Measurements from ENCODE around the gene SH3BGRL.
A peak's percentile ranks its signal among the peaks of the same experiment; 100 is the strongest.

SH3BGRL gene

DNA sequence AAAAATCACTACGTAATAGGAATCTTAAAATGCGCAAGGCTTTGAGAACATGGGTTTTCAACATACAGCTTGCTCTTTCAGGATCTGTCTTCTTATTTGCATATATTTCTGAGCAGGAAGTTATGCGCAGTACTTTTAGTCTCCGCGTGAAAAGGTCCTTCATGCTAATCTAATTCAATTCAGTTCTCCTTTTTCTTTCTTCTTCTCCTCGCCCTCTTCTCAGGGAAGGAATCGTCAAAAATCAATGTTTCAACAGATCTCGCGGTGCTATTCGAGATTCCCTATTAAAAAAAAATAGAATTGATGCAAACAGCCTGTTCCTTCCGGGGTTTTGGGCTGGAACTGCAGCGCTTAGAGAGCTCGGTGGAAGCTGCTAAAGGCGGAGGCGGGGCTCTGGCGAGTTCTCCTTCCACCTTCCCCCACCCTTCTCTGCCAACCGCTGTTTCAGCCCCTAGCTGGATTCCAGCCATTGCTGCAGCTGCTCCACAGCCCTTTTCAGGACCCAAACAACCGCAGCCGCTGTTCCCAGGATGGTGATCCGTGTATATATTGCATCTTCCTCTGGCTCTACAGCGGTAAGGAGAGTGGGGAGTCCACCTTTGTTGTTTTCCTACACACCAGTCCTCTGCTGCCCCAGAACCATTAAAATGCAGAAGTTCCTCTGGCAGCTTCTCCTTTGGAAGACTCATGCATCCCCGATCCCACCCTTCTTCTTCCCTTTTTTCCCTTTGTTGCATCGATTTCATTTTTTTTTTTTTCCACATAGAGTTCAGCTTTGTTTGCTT is at the start of gene SH3BGRL, which contains the start of gene HMGN5:
TSS of gene SH3BGRL (plus strand) at position 432 of the 785 bp plus-strand sequence. CDS start at position 531, 99 bp downstream.
TSS of gene HMGN5 (minus strand) at position 243 of the 785 bp plus-strand sequence. CDS start 80,364 bp downstream, outside the sequence.
- DNase-seq (ENCODE audit: low read depth) = peak; percentile 62
- H3K4me3 ChIP-seq (ENCODE audit: low read length) = peak within 1 kb of the TSS; percentile 83
- TF ChIP-seq, protein P1, sequence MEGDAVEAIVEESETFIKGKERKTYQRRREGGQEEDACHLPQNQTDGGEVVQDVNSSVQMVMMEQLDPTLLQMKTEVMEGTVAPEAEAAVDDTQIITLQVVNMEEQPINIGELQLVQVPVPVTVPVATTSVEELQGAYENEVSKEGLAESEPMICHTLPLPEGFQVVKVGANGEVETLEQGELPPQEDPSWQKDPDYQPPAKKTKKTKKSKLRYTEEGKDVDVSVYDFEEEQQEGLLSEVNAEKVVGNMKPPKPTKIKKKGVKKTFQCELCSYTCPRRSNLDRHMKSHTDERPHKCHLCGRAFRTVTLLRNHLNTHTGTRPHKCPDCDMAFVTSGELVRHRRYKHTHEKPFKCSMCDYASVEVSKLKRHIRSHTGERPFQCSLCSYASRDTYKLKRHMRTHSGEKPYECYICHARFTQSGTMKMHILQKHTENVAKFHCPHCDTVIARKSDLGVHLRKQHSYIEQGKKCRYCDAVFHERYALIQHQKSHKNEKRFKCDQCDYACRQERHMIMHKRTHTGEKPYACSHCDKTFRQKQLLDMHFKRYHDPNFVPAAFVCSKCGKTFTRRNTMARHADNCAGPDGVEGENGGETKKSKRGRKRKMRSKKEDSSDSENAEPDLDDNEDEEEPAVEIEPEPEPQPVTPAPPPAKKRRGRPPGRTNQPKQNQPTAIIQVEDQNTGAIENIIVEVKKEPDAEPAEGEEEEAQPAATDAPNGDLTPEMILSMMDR (conservative IDR thresholded peaks at IDR 0.05; ENCODE audit: low read depth, low read length) = no peak

DNA sequence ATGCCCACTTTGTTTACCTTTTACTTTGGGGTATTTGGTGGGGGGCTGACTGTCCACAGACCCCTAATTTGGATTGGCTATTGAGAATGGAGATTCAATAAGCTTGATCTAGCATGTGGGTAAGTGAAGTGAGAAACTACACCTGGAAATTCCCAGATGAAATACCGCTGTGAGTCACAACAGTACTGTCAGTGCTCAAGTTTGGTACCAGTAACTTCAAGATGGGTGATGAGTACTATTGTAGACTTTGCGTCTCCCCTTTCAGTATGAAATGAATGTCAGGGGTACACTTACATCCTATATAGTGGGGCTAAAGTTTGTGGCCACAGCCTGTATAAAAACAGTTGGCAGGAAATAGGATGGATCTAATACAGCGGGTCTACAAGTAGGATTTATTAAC is 33.5 kb upstream of the SH3BGRL start:
- DNase-seq (ENCODE audit: low read depth) = no peak
- H3K4me3 ChIP-seq (ENCODE audit: low read length) = no peak overlapping the region
- TF ChIP-seq, protein P1 (conservative IDR thresholded peaks at IDR 0.05; ENCODE audit: low read depth, low read length) = no peak

DNA sequence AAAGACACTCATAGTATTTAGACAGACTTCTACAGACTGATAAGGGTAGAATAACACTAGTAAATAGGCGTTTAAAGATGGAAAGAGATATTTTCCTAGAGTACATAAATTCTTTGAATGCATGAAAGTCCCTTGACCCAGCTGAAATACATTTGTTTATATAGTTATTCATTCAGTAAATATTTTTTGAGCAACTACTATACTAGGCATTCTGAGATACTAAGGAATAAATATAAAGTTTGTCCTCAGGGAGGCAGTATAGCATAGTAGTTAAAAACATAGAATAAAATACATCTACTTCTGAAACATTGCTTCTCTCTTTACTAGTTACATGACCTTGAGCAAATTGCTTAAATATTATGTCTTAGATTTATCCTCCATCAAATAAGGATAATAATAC is 27.6 kb upstream of the SH3BGRL start:
- TF ChIP-seq, protein P1 (conservative IDR thresholded peaks at IDR 0.05; ENCODE audit: low read depth, low read length) = peak; percentile 7
- DNase-seq (ENCODE audit: low read depth) = no peak
- no peak overlapping the region for H3K4me3 ChIP-seq (ENCODE audit: low read length)

DNA sequence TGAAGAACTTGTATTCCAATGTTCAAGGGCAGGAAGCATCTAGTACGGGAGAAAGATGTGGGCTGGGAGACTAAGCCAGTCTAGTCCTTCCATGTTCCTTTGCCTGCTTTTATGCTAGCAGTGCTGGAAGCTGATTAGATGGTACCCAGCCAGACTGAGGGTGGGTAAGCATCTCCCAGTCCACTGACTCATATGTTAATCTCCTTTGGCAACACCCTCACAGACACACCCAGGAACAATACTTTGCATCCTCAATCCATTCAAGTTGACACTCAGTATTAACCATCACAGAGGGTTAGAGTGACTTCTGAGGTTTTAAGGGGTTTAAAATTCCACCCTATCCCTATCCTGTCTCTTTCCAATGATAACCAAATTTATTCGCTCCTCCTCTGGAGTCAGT is 6.6 kb upstream of the SH3BGRL start:
- TF ChIP-seq, protein P1 (conservative IDR thresholded peaks at IDR 0.05; ENCODE audit: low read depth, low read length) = no peak
- no peak for DNase-seq (ENCODE audit: low read depth)
- no peak overlapping the region for H3K4me3 ChIP-seq (ENCODE audit: low read length)

DNA sequence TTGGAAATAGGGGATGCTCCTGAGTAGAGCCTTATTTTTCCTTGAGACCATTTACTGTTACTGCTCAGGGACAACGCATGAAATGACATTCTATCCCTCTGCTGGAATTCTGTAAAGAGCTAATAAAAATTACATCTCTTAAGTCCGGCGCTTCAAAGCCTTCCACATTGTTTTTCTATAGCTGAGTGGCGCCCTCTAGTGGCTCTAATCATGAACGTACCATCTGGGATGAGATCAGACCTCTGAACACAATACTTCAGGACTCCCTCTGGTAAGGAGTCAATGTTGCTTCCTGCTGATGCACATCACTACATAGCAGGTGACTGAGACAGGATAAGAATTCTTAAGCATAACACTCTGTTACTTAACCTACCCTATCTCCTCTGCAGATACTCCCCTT is 6.2 kb upstream of the SH3BGRL start:
- TF ChIP-seq, protein P1 (conservative IDR thresholded peaks at IDR 0.05; ENCODE audit: low read depth, low read length) = peak; percentile 57
- no peak overlapping the region for H3K4me3 ChIP-seq (ENCODE audit: low read length)
- DNase-seq (ENCODE audit: low read depth) = no peak

DNA sequence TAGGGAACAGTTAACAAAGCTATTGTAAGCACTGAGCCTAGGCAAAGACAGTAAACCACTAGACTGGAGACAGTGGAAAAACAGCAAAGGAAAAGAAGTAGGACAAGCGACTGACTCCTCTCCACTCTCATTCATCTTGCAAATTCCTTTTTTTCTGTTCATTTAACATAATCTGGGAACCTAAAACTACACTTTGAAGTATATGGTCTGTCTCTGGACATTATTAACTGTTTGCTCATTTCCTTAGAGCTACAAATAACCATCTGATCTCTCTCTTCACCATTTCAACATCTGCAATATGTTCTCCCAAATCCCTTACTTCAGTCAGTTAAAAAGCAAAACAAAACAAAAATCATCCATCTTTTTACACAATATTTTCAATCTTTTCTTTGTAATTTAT is 831 bp upstream of the SH3BGRL start:
- no peak for DNase-seq (ENCODE audit: low read depth)
- peak overlapping the region; percentile 83 for H3K4me3 ChIP-seq (ENCODE audit: low read length)
- TF ChIP-seq, protein P1 (conservative IDR thresholded peaks at IDR 0.05; ENCODE audit: low read depth, low read length) = no peak

DNA sequence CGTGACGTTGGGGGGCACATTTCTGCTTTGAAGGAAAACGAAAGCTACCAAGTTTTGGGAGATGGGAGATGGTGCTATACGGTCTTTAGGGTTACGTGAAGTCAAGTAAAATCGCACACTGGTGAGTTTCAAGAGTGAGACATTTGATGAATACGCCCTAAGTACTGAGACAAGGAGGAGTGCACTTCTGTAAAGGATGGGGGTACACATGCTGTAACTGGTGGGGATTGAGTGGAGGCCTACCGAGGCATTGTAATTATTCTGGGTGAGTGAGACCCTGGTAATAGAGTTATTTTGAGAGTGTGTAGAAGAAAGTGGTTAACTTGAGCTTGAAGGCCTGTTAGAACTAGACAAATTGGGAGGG is 536 bp downstream of the SH3BGRL start:
- no peak for DNase-seq (ENCODE audit: low read depth)
- TF ChIP-seq, protein P1 (conservative IDR thresholded peaks at IDR 0.05; ENCODE audit: low read depth, low read length) = no peak
- peak overlapping the region; percentile 83 for H3K4me3 ChIP-seq (ENCODE audit: low read length)

Data from retinal pigment epithelial cell (primary cell).